Stomach (tissue), 4 donors: ENCODE results near the gene ANKRD17.

Experiments
- CTCF ChIP-seq, 7 experiments: fragments of 450-650 bp in 4 of 7; fragments of 200-600 bp in 3 of 7; sonication (generic) in 3 of 7; IDR thresholded peaks; one replicate each; pipeline ENCODE4 v1.5.1; 2016 to 2019; ENCODE audit warnings: antibody characterized with exemption in 7 of 7, control low read depth in 2 of 7, mild to moderate bottlenecking in 1 of 7
- EP300 ChIP-seq: sonication (generic); formaldehyde crosslinking; IDR thresholded peaks from one replicate; pipeline ENCODE4 v1.6.1; 2017; ENCODE audit warnings: antibody characterized with exemption

- TF ChIP-seq CTCF (IDR thresholded peaks at IDR 0.05) = no peak
- no peak for TF ChIP-seq EP300
Measured at GRCh38 chr4:73224886-73225285, 33.7 kb downstream of the ANKRD17 start.
